Breast epithelium (tissue), 4 donors: ENCODE measurements around the gene CNN2. TPM values are rescaled to one million over a fixed set of nuclear protein-coding genes. Genes with fewer than 3 reads are reported as not detected.

Source experiments
- DNase-seq, 2 donors: peaks; one replicate each; pipeline ENCODE4 v3.0.0-alpha.2; 2019; ENCODE audit warnings: low spot score in 2 of 2
- H3K27ac ChIP-seq, 2 donors: fragments of 200-600 bp; sonication (generic) in 1 of 2; one replicate each; pipeline ENCODE4 v1.5.1; 2016 to 2019; ENCODE audit warnings: mild to moderate bottlenecking in 1 of 2
- H3K27me3 ChIP-seq, 2 donors: fragments of 200-600 bp; sonication (generic) in 1 of 2; one replicate each; pipeline versions ENCODE4 v1.5.1 to v1.6.0; 2017 to 2019; ENCODE audit warnings: control low read depth in 1 of 2, mild to moderate bottlenecking in 1 of 2
- H3K36me3 ChIP-seq: fragments of 200-600 bp; one replicate; pipeline ENCODE4 v1.5.1; 2019
- H3K4me1 ChIP-seq, 2 donors: fragments of 200-600 bp; sonication (generic); one replicate each; pipeline ENCODE4 v1.5.1; 2016 to 2019; ENCODE audit warnings: control low read depth in 1 of 2
- H3K4me3 ChIP-seq, 3 donors: fragments of 200-600 bp; sonication (generic); 1 replicate in 2 of 3; 2 replicates in 1 of 3; pipeline ENCODE4 v1.5.1; 2016 to 2019; ENCODE audit warnings: mild to moderate bottlenecking in 3 of 3, moderate library complexity in 2 of 3
- H3K9me3 ChIP-seq, 2 donors: fragments of 200-600 bp; sonication (generic) in 1 of 2; one replicate each; pipeline ENCODE4 v1.5.1; 2016 to 2019; ENCODE audit warnings: control low read depth in 1 of 2
- CTCF ChIP-seq, 3 donors: fragments of 450-650 bp; IDR thresholded peaks; one replicate each; pipeline ENCODE4 v1.5.1; 2016 to 2017; ENCODE audit warnings: antibody characterized with exemption in 3 of 3, mild to moderate bottlenecking in 3 of 3, moderate library complexity in 3 of 3
- POLR2A ChIP-seq: fragments of 450-650 bp; IDR thresholded peaks from one replicate; pipeline ENCODE4 v1.6.1; 2016; ENCODE audit warnings: antibody characterized with exemption, mild to moderate bottlenecking, moderate library complexity
- POLR2AphosphoS5 ChIP-seq, 3 donors: sonication (generic); formaldehyde crosslinking; IDR thresholded peaks; one replicate each; pipeline ENCODE4 v1.6.1; 2017; ENCODE audit warnings: antibody characterized with exemption in 3 of 3
- intact Hi-C: fragments of 100-400 bp; cut with DNase I; formaldehyde crosslinking; loops from one replicate; pipeline ENCODE4 v1.15.1; 2023; ENCODE audit warnings: low total_unique reads
- total RNA-seq, 3 donors: library from RNA; depleted of rRNA; stranded (reverse); fragments of >200 nt; gene quantifications; one replicate each; pipeline ENCODE4 v1.1.0, GENCODE V29; 2016

The CNN2 gene
- total RNA-seq, 3 donors from 2014 or later, result 70.4 to 74.1 (median 70.7) TPM

DNA sequence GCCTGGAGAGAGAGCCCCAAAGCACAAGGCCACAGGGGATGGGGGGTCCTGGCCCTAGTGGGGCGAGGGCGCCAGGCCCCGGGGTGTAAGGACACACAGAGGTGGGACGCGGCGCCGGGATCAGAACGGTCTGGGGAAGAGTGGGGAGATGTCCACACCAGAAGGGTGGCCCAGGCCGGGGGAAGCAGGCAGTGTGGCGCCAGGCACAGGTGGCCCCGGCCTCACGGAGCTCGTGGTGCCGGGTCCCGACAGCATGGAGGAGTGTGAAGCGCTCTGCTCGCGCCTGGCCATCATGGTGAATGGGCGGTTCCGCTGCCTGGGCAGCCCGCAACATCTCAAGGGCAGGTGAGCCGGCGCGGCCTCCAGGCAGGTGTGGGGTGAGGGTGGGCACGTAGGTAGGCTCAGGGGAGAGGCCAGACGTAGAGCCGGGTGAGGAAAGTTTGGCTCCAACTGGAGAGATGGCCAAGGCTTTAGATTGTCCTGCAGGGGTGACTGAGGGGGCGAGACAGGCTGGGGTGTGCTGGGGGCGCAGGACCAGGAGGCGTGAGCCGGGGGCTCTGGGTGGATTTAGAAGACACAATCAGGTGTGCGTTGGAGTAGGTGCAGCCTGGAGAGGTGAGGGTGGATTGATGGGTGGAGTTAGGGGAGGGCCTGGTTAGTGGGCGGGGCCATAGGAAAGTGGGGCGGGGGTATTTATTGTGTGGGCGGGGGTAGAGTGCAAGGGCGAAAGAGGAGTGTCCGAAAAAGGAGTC, 37.7 kb downstream of the CNN2 start:
- no peak overlapping the region for H3K27ac ChIP-seq
- H3K27me3 ChIP-seq, result peaks cover 2 to 36% of the 10 kb centered on the region in 2 donors
- DNase-seq, result no peak
- H3K9me3 ChIP-seq, result peaks cover 7 to 12% of the 10 kb centered on the region in 2 donors
- H3K4me1 ChIP-seq, result peaks cover 9 to 19% of the 10 kb centered on the region in 2 donors
- intact Hi-C loops, result no loop called here
- TF ChIP-seq POLR2A (no peak), POLR2AphosphoS5 (IDR thresholded peaks at IDR 0.05) (no peak), CTCF (IDR thresholded peaks at IDR 0.05) (no peak)
- no peak overlapping the region for H3K4me3 ChIP-seq
- H3K36me3 ChIP-seq, result no peaks in the 10 kb centered on the region

DNA sequence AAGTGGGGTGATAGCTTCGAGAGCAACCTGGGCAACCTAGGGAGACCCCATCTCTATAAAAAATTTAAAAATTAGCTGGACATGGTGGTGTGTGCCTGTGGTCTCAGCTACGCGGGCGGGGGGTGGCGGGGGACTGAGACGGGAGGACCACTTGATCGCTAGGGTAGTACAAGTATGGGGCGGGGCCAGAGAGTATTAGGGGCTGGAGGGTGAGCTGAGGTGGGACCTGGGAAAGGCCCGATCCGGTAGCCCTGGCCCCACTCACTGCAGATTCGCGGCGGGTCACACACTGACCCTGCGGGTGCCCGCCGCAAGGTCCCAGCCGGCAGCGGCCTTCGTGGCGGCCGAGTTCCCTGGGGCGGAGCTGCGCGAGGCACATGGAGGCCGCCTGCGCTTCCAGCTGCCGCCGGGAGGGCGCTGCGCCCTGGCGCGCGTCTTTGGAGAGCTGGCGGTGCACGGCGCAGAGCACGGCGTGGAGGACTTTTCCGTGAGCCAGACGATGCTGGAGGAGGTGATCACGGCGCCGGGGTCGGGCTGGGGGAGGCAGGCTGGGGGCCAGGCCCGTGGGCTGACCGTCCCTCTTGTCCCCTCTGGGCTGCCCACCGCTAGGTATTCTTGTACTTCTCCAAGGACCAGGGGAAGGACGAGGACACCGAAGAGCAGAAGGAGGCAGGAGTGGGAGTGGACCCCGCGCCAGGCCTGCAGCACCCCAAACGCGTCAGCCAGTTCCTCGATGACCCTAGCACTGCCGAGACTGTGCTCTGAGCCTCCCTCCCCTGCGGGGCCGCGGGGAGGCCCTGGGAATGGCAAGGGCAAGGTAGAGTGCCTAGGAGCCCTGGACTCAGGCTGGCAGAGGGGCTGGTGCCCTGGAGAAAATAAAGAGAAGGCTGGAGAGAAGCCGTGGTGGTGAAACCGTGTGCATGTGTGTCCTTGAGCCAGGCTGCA, 38.5 kb downstream of the CNN2 start:
- no peak overlapping the region for H3K27ac ChIP-seq
- H3K36me3 ChIP-seq, result no peaks in the 10 kb centered on the region
- intact Hi-C loops, result no loop called here
- H3K4me3 ChIP-seq, result peak overlapping the region in 1 of 3 donors; percentile 34
- peaks cover 0 to 3% of the 10 kb centered on the region in 2 donors for H3K9me3 ChIP-seq
- no peak for TF ChIP-seq POLR2AphosphoS5 (IDR thresholded peaks at IDR 0.05)
- TF ChIP-seq CTCF (IDR thresholded peaks at IDR 0.05), result peak; percentile 75 to 85 (median 76)
- TF ChIP-seq POLR2A, result no peak
- H3K27me3 ChIP-seq, result peaks cover 5 to 43% of the 10 kb centered on the region in 2 donors
- peaks cover 9 to 19% of the 10 kb centered on the region in 2 donors for H3K4me1 ChIP-seq
- no peak for DNase-seq

GRCh38 chr19:1065606-1066109, 39.2 kb downstream of the CNN2 start:
- Histone ChIP-seq H3K36me3 (no peaks in the 10 kb centered on the region), H3K27ac (no peak overlapping the region), H3K4me1 (peaks cover 9 to 19% of the 10 kb centered on the region in 2 donors), H3K27me3 (peaks cover 5 to 48% of the 10 kb centered on the region in 2 donors), H3K9me3 (no peaks in the 10 kb centered on the region), H3K4me3 (no peak overlapping the region)
- TF ChIP-seq CTCF (IDR thresholded peaks at IDR 0.05), result no peak
- no peak for TF ChIP-seq POLR2A
- TF ChIP-seq POLR2AphosphoS5 (IDR thresholded peaks at IDR 0.05), result no peak
- DNase-seq, result no peak
- intact Hi-C loops, result no loop called here

DNA sequence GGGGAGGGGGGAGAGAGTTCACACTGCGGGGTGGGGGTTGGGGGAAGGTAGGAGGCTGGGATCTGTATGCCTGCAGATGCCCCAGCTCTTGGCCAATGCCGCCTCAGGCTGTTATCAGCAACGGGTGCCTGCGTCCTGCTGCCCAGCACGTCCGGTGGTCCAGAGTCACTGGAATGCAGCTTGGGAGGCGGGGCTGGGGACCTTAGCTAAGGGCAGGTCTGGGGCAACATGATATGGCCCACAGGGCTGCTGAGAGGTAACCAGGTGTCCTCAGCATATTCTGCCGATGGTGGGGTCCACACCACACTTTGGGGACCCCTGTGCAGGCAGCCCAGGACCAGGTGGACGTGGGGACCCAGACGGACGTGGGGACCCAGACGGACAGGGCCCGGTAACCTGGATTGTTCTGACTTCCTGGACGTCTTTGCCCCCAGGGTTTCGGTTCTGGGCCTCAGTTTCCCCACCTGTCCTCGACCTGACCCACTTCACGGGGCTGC, 39.9 kb downstream of the CNN2 start:
- H3K27ac ChIP-seq, result no peak overlapping the region
- peak overlapping the region; percentile 48 to 69 (median 49) for H3K4me3 ChIP-seq
- no peak for DNase-seq
- TF ChIP-seq POLR2AphosphoS5 (IDR thresholded peaks at IDR 0.05), result no peak
- no peak for TF ChIP-seq POLR2A
- TF ChIP-seq CTCF (IDR thresholded peaks at IDR 0.05), result no peak
- no peaks in the 10 kb centered on the region for H3K36me3 ChIP-seq
- H3K4me1 ChIP-seq, result peaks cover 9 to 19% of the 10 kb centered on the region in 2 donors
- intact Hi-C loops, result no loop called here
- peaks cover 10 to 54% of the 10 kb centered on the region in 2 donors for H3K27me3 ChIP-seq
- no peaks in the 10 kb centered on the region for H3K9me3 ChIP-seq
